ENCODE data around the gene TBC1D22A.

GRCh38 chr22:47195156-47195483 lies 432.7 kb downstream of the TBC1D22A start:
- TF ChIP-seq CTCF (IDR thresholded peaks at IDR 0.05): no peak
- no peak for TF ChIP-seq POLR2A (IDR thresholded peaks at IDR 0.05)
